DOHH2 (cell line): ENCODE results near the gene LDLRAD4.

Experiments
- H3F3A ChIP-seq: fragments of 200-600 bp; sonication (generic), shearing (Covaris generic); 2 replicates; pipeline ENCODE4 v1.6.0; 2016; ENCODE audit warnings: antibody characterized with exemption, mild to moderate bottlenecking; ENCODE audit not compliant: control insufficient read depth, insufficient read depth
- H3K27ac ChIP-seq: fragments of 200-600 bp; sonication (generic); 2 replicates; pipeline ENCODE4 v1.5.1; 2014; ENCODE audit warnings: low read depth, mild to moderate bottlenecking, low read length, moderate library complexity
- H3K27me3 ChIP-seq: fragments of 200-600 bp; sonication (generic); 2 replicates; pipeline ENCODE4 v1.6.1; 2014; ENCODE audit warnings: mild to moderate bottlenecking, low read length, mixed read lengths; ENCODE audit not compliant: control insufficient read depth
- H3K36me3 ChIP-seq: fragments of 200-600 bp; sonication (generic); 2 replicates; pipeline ENCODE4 v1.6.1; 2014; ENCODE audit warnings: mild to moderate bottlenecking, low read length, moderate library complexity, mixed read lengths; ENCODE audit not compliant: control insufficient read depth
- H3K4me1 ChIP-seq: fragments of 200-600 bp; sonication (generic); 2 replicates; pipeline ENCODE4 v1.6.1; 2014; ENCODE audit warnings: mild to moderate bottlenecking, low read length, mixed read lengths; ENCODE audit not compliant: control insufficient read depth
- H3K4me2 ChIP-seq: fragments of 200-600 bp; sonication (generic); 2 replicates; pipeline ENCODE4 v1.6.0; 2014; ENCODE audit warnings: mild to moderate bottlenecking, low read length, moderate library complexity
- H3K4me3 ChIP-seq: fragments of 200-600 bp; sonication (generic); 2 replicates; pipeline ENCODE4 v1.5.1; 2014; ENCODE audit warnings: mild to moderate bottlenecking, low read length, mixed read lengths
- H3K79me2 ChIP-seq: fragments of 200-600 bp; sonication (generic); 2 replicates; pipeline ENCODE4 v1.6.1; 2014; ENCODE audit warnings: mild to moderate bottlenecking, low read length, mixed read lengths; ENCODE audit not compliant: control insufficient read depth
- H3K9me2 ChIP-seq: fragments of 200-600 bp; sonication (generic); replicated peaks from 2 replicates; pipeline ENCODE4 v1.6.1; 2014; ENCODE audit warnings: mild to moderate bottlenecking, low read length, mixed read lengths; ENCODE audit not compliant: control insufficient read depth
- H3K9me3 ChIP-seq: fragments of 200-600 bp; sonication (generic); 2 replicates; pipeline ENCODE4 v1.6.1; 2014; ENCODE audit warnings: antibody characterized with exemption, low read length, mixed read lengths; ENCODE audit not compliant: control insufficient read depth, insufficient read depth
- H4K20me1 ChIP-seq: fragments of 200-600 bp; sonication (generic); 2 replicates; pipeline ENCODE4 v1.6.0; 2014; ENCODE audit warnings: low read depth, mild to moderate bottlenecking, antibody characterized with exemption, low read length, moderate library complexity; ENCODE audit not compliant: control insufficient read depth, insufficient read depth
- CTCF ChIP-seq: fragments of 200-600 bp; sonication (generic); IDR thresholded peaks from one replicate; pipeline ENCODE4 v1.5.1; 2014; ENCODE audit warnings: antibody characterized with exemption, mild to moderate bottlenecking, low read depth, low read length; ENCODE audit not compliant: poor library complexity, severe bottlenecking
- EZH2phosphoT487 ChIP-seq: fragments of 200-600 bp; sonication (generic); IDR thresholded peaks from 2 replicates; pipeline ENCODE4 v1.6.1; 2017; ENCODE audit warnings: borderline replicate concordance, mild to moderate bottlenecking, antibody characterized with exemption, low read length, moderate library complexity, mixed read lengths

The LDLRAD4 gene

GRCh38 chr18:13219593-13220159 lies 1.1 kb downstream of the LDLRAD4 start:
- Histone ChIP-seq H3F3A (no peaks in the 10 kb centered on the region), H3K4me3 (no peak overlapping the region), H3K27me3 (peaks cover 37% of the 10 kb centered on the region), H3K4me2 (no peak overlapping the region), H3K4me1 (no peaks in the 10 kb centered on the region), H3K27ac (no peak overlapping the region), H4K20me1 (peaks cover 3% of the 10 kb centered on the region; the same call in 1 of the 2 replicates), H3K9me2 (no peaks in the 10 kb centered on the region), H3K79me2 (no peaks in the 10 kb centered on the region), H3K36me3 (no peaks in the 10 kb centered on the region), H3K9me3 (no peaks in the 10 kb centered on the region)
- TF ChIP-seq CTCF, result no peak
- no peak for TF ChIP-seq EZH2phosphoT487

- Histone ChIP-seq H3K4me2 (no peak overlapping the region), H3K4me3 (no peak overlapping the region), H3K27me3 (peaks cover 37% of the 10 kb centered on the region), H3K4me1 (no peaks in the 10 kb centered on the region), H3K27ac (no peak overlapping the region), H4K20me1 (peaks cover 3% of the 10 kb centered on the region; the same call in 1 of the 2 replicates), H3K79me2 (no peaks in the 10 kb centered on the region), H3K9me2 (no peaks in the 10 kb centered on the region), H3K36me3 (no peaks in the 10 kb centered on the region), H3K9me3 (no peaks in the 10 kb centered on the region), H3F3A (no peaks in the 10 kb centered on the region)
- TF ChIP-seq CTCF (no peak), EZH2phosphoT487 (no peak)
Observed at GRCh38 chr18:13220361-13220991, 1.9 kb downstream of the LDLRAD4 start.

- H3K27ac ChIP-seq, result no peak overlapping the region
- peaks cover 23% of the 10 kb centered on the region for H3K27me3 ChIP-seq
- H3K9me2 ChIP-seq, result no peaks in the 10 kb centered on the region
Observed at GRCh38 chr18:13221869-13222855, 3.6 kb downstream of the LDLRAD4 start.

More at GRCh38 chr18:13221869-13222855, 3.6 kb downstream of the LDLRAD4 start:
- Histone ChIP-seq H3K4me1 (no peaks in the 10 kb centered on the region), H3K4me2 (no peak overlapping the region), H3K79me2 (no peaks in the 10 kb centered on the region), H3K36me3 (no peaks in the 10 kb centered on the region), H3F3A (no peaks in the 10 kb centered on the region), H3K4me3 (no peak overlapping the region), H4K20me1 (no peaks in the 10 kb centered on the region), H3K9me3 (no peaks in the 10 kb centered on the region)
- TF ChIP-seq CTCF (no peak), EZH2phosphoT487 (no peak)
